NCI-H748 (cell line): ENCODE measurements around the gene FYB1.
"Not testable (repeated sequence)": the region's sequence is repeated elsewhere in the genome, so short reads cannot be mapped to it uniquely, and the experiment has no call there.

Experiments
- DNase-seq: peaks from one replicate; lab custom pipeline; 2025; ENCODE audit not compliant: unreplicated experiment; lab: John Stamatoyannopoulos, UW

FYB1 gene

GRCh38 chr5:39190311-39191102 is 28.9 kb downstream of the FYB1 start:
- DNase-seq, result no peak

GRCh38 chr5:39189292-39189955 is 29.9 kb downstream of the FYB1 start:
- no peak for DNase-seq

DNA sequence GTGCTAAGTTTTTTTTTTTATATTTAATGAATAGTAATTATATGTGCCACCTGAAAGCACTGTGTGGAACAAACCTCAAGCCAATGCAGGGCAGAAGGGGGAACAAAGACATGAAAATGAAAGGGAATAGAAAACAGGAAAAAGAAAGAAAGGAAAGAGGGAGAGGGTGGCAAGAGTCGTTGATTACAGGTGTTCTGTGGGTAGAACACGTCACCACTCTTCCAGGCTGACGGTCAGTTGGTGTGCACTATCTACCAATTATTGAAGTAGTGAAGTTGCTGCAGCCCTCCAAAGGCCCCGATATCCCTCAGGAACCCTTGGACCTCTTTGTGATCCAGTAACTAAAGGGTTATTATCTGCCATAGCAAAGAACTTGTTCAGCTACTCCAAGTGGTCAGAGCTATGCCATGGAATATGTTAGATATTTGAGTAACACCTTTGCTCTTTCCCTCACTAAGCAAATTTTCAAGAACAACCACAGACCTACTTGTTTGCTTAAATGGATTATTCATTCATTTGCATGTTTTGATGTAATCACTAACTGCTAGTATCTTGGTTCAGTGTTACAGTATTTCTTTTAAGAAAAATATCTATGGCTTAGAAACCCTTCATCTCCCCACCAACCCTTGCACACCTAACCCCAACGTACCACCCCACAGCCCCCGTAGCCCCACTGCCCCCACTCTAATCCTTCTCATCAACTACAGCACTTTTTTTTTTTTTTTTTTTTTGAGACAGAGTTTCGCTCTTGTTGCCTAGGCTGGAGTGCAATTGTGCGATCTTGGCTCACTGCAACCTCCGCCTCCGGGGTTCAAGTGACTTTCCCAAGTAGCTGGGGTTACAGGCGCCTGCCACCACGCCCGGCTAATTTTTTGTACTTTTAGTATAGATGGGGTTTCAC is 31.3 kb downstream of the FYB1 start:
- DNase-seq, result no peak

GRCh38 chr5:39186722-39187539 is 32.4 kb downstream of the FYB1 start:
- DNase-seq, result no peak

DNA sequence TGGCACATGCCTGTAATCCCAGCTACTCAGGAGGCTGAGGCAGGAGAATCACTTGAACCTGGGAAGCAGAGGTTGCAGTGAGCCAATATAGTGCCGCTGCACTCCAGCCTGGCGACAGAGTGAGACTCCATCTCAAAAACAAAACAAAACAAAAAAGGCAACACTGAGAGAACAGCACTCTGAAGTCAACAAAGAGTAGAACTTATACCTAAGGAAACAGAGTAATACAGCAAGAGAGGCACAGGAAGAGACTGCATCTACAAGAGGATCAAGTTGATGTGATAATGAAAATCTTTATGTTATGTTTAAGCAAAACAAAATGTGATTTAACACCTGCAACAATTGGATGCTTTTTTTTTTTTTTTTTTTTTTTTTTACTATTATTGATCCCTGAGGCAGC is 33.1 kb downstream of the FYB1 start:
- DNase-seq, result no peak

DNA sequence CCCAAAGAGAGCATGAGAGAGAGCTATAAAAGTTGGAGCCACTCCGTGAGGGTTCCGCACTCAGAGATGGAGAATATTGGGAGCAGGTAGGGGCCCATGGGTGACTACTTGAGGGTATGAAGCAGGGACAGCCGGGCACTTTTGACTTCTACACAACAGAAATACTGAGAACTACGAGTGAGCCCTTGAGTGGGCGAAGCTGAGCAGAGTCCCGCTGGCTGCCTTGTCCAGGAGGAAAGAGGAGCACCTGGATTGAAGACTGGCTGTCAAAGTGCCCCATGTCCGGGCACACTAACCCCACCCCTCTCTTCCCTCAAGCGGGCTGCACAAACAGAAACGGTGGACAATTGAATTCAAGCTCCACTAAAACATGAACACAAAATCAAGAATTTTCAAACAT is 33.6 kb downstream of the FYB1 start:
- DNase-seq, result no peak

DNA sequence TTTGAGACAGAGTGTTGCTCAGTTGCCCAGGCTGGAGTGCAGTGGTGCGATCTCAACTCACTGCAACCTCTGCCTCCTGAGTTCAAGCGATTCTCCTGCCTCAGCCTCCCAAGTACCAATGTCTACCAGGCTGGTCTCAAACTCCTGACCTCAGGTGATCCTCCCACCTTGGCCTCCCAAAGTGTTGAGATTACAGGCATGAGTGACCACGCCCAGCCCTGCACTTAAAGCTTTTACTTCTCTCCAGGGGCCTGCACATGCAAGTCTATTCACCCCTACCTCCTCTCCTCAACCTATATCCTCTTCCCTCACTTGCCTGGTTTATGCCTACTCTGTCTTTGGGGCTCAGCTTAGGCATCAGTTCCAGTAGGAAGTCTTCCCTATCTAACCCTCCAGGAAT is 39.8 kb downstream of the FYB1 start:
- DNase-seq, result not testable (repeated sequence)

GRCh38 chr5:39178861-39179260 is 40.5 kb downstream of the FYB1 start:
- DNase-seq, result no peak

DNA sequence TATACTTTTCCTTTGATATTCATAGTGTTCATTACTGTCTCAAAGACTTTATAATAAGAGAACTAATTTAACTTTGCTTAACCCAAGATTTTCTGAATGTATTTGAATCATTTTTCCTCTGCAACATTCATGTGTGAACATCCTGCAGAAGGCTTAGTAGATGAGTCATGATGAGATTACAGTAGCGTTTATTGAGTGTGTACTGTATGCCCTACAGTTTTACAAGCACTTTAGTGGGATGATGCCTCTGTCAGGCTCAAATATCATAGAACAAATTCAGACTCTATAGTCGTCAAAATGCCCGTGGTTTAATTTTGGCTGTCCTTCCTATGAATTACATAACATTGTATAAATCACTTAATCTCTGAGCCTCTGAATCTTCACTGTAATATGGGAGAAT is 41.2 kb downstream of the FYB1 start:
- DNase-seq, result no peak

DNA sequence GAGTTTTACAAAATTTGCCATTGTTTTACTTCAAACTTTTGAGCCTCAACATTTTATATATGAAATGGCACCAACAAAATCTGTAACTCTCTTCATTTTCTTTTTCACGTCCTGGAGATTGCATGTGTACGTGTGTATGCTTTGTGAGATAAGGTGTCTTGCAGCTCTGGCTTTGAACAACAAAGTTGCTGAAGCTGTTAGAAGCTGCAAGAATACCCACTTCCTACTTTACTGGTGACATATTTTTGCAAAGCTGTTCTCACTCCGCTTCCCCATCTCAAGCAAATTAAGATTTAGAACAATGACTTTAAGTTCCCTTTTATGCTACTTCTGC is 41.8 kb downstream of the FYB1 start:
- DNase-seq, result no peak

DNA sequence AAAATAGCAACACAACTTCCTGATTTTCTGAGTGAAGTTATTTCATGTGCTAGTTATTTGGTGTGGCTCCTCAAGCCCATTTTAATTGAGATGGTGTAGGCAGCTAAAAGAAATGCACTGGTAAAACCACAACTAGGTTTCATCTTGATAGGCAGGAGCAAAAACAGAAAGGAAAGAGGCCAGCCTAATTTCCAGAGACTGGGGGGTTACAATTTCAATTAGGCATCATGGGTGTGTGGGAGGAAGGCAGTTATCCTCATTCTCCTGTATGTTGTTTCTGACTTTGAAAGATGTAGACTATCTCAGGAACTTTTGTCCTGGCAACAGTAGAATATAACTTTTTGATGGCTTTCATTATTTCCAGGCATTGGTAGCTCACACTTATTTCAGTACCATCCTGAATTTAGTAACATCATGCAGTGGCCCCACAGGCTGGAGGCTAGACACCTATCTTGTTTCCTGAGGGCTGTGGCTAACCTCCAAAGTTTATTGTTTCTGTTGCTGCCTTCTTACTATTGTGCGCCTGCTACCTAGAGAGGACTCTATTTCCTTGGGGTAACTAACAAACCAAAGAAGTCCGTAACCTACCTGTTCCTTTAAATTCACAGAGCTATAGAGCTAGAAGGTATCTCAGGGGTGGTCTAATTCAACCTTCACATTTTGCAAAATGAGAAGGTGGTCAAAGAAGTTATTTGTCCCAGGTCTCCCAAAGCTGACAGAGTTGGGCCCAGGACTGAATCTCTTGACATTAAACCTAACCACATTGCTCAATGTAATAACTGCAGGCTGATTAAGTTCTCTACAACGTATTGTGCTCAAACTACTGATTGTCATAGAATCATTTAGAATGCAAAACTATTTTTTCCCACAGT is 42.4 kb downstream of the FYB1 start:
- DNase-seq, result no peak

- DNase-seq, result no peak
Observed at GRCh38 chr5:39175273-39175955, 43.9 kb downstream of the FYB1 start.

GRCh38 chr5:39173069-39173468 is 46.3 kb downstream of the FYB1 start:
- no peak for DNase-seq

GRCh38 chr5:39172593-39172992 is 46.8 kb downstream of the FYB1 start:
- DNase-seq, result no peak

DNA sequence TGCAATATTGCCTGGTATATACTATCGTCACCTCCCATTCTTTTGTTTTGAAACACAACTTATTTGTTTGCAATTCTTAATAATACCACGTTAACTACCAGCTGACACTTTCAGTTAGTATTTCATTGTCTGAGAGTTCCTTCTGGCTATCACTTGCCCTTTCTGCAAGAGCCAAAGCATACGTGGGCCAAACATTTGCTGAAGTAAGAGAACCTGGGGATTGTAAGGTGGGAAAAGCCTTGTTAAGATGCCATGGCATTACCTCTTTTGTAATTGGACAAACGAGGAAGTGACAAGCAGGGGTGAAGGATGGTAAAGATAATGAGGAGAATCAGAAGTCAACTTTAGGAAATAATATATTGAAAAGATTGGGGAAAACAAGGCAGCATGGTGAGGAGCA is 47.7 kb downstream of the FYB1 start:
- no peak for DNase-seq

DNA sequence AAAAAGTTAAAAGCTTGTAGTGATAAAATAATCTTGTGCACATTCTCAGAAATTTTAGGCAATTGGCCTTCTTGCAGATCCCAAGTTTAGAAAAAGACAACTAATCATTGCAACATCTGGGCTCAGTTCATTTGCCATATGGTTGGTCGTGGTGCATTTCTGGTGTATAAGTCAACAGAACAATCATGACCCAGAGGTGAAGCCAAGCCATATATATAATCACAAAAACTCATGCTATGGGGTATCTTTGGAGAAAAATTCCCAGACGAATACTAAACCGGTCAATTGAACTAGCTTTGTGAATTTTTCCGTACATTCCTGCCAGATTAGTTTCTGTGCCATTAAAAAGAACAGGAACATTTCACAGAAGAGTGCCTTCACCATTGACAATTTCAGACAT is 50.3 kb downstream of the FYB1 start:
- no peak for DNase-seq

DNA sequence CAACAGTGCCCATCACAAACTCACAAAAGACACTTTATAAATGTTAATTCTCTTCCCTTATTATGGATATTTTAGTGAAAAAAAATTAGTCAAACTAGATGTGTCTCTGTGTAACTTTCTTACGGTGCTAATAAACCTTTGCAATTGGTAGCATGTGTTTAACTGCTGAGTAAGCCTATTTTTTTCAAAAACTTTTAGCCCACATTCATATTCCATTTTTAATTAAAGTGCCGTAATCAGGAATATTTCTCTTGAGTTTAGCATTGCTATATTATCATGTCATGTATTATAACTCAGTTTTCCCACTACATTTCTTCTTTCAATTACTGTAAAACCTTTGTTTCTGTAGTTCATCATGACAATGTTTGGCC is 51.4 kb downstream of the FYB1 start:
- DNase-seq, result no peak

- no peak for DNase-seq
Observed at GRCh38 chr5:39167141-39167971, 52.0 kb downstream of the FYB1 start.
